ENCODE data around the gene PRKN. TPM values are rescaled to one million over a fixed set of nuclear protein-coding genes. Genes with fewer than 3 reads are reported as not detected.

PRKN gene
- total RNA-seq, 4 donors from 2014 or later = 4.5 to 12.3 (median 9.0) TPM

DNA sequence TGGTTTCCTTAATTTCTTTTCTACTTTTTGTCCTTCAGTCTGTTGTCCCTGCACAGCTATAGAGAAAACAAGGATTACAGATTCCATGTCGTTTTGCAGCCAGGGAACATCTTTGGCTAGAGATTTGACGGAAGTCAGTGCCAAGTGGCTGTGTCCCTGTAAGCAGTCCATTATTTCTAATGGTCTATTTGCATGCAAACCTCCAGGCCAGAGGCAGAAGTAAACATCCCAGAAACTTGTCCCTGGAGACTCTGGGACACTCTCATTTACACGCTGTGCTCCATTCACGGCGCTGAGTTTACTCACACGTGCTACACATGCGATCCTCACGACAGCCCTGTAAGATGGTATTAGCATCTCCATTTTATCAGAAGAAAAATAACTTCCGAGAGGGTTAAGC, 355.5 kb downstream of the PRKN start:
- no peak overlapping the region for H3K27ac ChIP-seq
- H3K9me3 ChIP-seq = no peaks in the 10 kb centered on the region
- in situ Hi-C loops (cut with MboI; ENCODE audit: low pct_ligation_motif_present in 1 of 4, low pct_unique_long_range_greater_than_20kb in 1 of 4, low sequenced_read_pairs in 3 of 4) = no loop called here
- WGBS, 2 donors (ENCODE audit: low coverage in 1 of 2) = 65 to 86% methylated on average over 8 to 9 of the region's 9 CpGs
- no peaks in the 10 kb centered on the region for H3K36me3 ChIP-seq
- intact Hi-C loops (cut with DNase I; ENCODE audit: low total_unique reads) = no loop called here
- H3K4me1 ChIP-seq = no peaks in the 10 kb centered on the region
- H3K27me3 ChIP-seq = no peaks in the 10 kb centered on the region
- no peak for TF ChIP-seq POLR2AphosphoS5 (IDR thresholded peaks at IDR 0.05)
- TF ChIP-seq POLR2A (IDR thresholded peaks at IDR 0.05) = no peak
- no peak for TF ChIP-seq EP300 (IDR thresholded peaks at IDR 0.05; ENCODE audit: low read depth)
- TF ChIP-seq, protein P1, sequence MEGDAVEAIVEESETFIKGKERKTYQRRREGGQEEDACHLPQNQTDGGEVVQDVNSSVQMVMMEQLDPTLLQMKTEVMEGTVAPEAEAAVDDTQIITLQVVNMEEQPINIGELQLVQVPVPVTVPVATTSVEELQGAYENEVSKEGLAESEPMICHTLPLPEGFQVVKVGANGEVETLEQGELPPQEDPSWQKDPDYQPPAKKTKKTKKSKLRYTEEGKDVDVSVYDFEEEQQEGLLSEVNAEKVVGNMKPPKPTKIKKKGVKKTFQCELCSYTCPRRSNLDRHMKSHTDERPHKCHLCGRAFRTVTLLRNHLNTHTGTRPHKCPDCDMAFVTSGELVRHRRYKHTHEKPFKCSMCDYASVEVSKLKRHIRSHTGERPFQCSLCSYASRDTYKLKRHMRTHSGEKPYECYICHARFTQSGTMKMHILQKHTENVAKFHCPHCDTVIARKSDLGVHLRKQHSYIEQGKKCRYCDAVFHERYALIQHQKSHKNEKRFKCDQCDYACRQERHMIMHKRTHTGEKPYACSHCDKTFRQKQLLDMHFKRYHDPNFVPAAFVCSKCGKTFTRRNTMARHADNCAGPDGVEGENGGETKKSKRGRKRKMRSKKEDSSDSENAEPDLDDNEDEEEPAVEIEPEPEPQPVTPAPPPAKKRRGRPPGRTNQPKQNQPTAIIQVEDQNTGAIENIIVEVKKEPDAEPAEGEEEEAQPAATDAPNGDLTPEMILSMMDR (IDR thresholded peaks at IDR 0.05) = no peak
- H3K4me3 ChIP-seq = no peak overlapping the region
- no peak for DNase-seq

DNA sequence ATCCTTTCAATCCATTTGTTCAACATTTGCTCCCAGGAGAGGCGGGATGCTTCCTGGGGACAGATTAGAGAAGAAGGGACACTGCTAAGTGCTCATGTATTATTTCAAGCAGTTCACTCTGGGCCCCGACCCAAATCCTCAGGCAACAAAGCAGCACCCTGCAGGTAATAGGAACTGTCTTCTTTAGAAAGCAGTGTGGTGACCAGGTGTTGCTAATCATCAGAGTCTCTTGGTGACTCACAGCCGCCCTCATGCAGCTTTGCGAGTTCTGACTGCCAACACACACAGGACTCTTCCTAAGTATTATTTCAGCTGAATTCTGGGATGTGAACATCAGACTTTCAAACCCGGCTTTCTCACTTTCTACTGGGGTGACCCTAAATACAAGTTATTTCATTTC, 356.4 kb downstream of the PRKN start:
- Histone ChIP-seq H3K27ac (no peak overlapping the region), H3K4me3 (no peak overlapping the region)
- in situ Hi-C loops (cut with MboI; ENCODE audit: low pct_ligation_motif_present in 1 of 4, low pct_unique_long_range_greater_than_20kb in 1 of 4, low sequenced_read_pairs in 3 of 4) = no loop called here

DNA sequence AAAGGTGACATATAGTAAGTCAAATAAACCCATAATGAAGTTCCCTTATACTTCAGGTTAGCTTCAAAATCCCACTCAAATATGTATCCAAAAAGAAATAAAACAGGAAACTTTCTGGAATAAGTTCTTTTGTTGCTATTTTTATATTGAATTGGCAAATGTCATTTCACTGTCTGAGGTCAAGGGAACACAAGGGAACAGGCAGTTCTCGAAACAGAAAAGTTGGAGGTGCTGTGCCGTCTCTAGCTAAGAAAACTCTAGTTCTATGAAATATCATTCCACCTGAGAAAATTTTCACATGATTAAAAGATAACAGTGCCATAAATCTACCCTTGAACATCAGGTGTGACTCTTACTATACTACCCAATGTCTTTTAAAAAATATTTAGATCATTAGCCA, 358.5 kb downstream of the PRKN start:
- H3K4me3 ChIP-seq = no peak overlapping the region
- H3K27ac ChIP-seq = no peak overlapping the region
- TF ChIP-seq, protein P1 (IDR thresholded peaks at IDR 0.05) = no peak
- TF ChIP-seq EP300 (IDR thresholded peaks at IDR 0.05; ENCODE audit: low read depth) = no peak
- 90 to 94% methylated on average over 2 of the region's 2 CpGs for WGBS, 2 donors (ENCODE audit: low coverage in 1 of 2)
- H3K27me3 ChIP-seq = no peaks in the 10 kb centered on the region
- no peak for DNase-seq
- no peaks in the 10 kb centered on the region for H3K36me3 ChIP-seq
- H3K4me1 ChIP-seq = no peaks in the 10 kb centered on the region
- intact Hi-C loops (cut with DNase I; ENCODE audit: low total_unique reads) (no loop called here), in situ Hi-C loops (cut with MboI; ENCODE audit: low pct_ligation_motif_present in 1 of 4, low pct_unique_long_range_greater_than_20kb in 1 of 4, low sequenced_read_pairs in 3 of 4) (no loop called here)
- H3K9me3 ChIP-seq = no peaks in the 10 kb centered on the region

More for the DNA sequence above, 356.4 kb downstream of the PRKN start:
- no peak for DNase-seq
- Histone ChIP-seq H3K4me1 (no peaks in the 10 kb centered on the region), H3K36me3 (no peaks in the 10 kb centered on the region), H3K27me3 (no peaks in the 10 kb centered on the region), H3K9me3 (no peaks in the 10 kb centered on the region)
- TF ChIP-seq EP300 (IDR thresholded peaks at IDR 0.05; ENCODE audit: low read depth) (no peak), POLR2A (IDR thresholded peaks at IDR 0.05) (no peak), POLR2AphosphoS5 (IDR thresholded peaks at IDR 0.05) (no peak)
- TF ChIP-seq, protein P1 (IDR thresholded peaks at IDR 0.05) = no peak
- WGBS, 2 donors (ENCODE audit: low coverage in 1 of 2) = 91 to 92% methylated on average over 4 to 5 of the region's 5 CpGs
- intact Hi-C loops (cut with DNase I; ENCODE audit: low total_unique reads) = no loop called here

DNA sequence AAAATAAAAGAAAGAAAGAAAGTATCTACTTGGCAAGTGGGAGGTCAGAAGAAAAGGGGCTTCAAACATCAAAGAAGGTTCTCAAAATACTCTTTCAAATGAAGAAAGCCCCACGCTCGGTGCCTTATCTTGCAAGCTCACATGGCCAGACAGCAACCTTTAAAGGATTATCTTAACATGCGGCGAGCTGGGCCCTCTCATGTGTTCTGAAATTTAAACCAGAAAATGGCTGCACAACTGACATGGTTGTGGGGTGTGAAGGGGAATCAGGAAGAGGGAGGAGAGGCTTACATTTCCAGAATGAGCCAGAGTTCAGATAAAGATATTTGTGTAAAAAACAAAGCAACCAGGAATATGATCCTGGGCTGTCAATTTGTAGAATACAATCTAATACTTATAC, 363.1 kb downstream of the PRKN start:
- no peaks in the 10 kb centered on the region for H3K27me3 ChIP-seq
- in situ Hi-C loops (cut with MboI; ENCODE audit: low pct_ligation_motif_present in 1 of 4, low pct_unique_long_range_greater_than_20kb in 1 of 4, low sequenced_read_pairs in 3 of 4) = no loop called here
- no peak for DNase-seq
- no peak for TF ChIP-seq POLR2A (IDR thresholded peaks at IDR 0.05)
- TF ChIP-seq, protein P1 (IDR thresholded peaks at IDR 0.05) = no peak
- no peak for TF ChIP-seq EP300 (IDR thresholded peaks at IDR 0.05; ENCODE audit: low read depth)
- no peak for TF ChIP-seq POLR2AphosphoS5 (IDR thresholded peaks at IDR 0.05)
- intact Hi-C loops (cut with DNase I; ENCODE audit: low total_unique reads) = no loop called here
- no peak overlapping the region for H3K4me3 ChIP-seq
- 92 to 100% methylated on average over 4 of the region's 4 CpGs for WGBS, 2 donors (ENCODE audit: low coverage in 1 of 2)
- no peak overlapping the region for H3K27ac ChIP-seq
- no peaks in the 10 kb centered on the region for H3K9me3 ChIP-seq
- H3K4me1 ChIP-seq = no peaks in the 10 kb centered on the region
- H3K36me3 ChIP-seq = no peaks in the 10 kb centered on the region
